ENCODE data around the gene RFNG.

The RFNG gene

GRCh38 chr17:82023447-82024241 is 28.0 kb downstream of the RFNG start:
- Histone ChIP-seq H3K36me3 (ENCODE audit: control insufficient read depth, insufficient read depth, low read length) (no peaks in the 10 kb centered on the region), H3K27me3 (replicated peaks; ENCODE audit: control insufficient read depth, insufficient read depth, low read length, poor library complexity, severe bottlenecking) (no peaks in the 10 kb centered on the region), H3K27ac (ENCODE audit: insufficient read depth, low read length, poor library complexity, severe bottlenecking) (no peak overlapping the region), H3K4me3 (ENCODE audit: insufficient read depth, low read depth, low read length, poor library complexity, severe bottlenecking) (peak overlapping the region; percentile 86), H3K4me1 (ENCODE audit: control insufficient read depth, insufficient read depth, low read length, poor library complexity, severe bottlenecking) (peaks cover 24% of the 10 kb centered on the region), H3K9me3 (ENCODE audit: control insufficient read depth, low read length) (no peaks in the 10 kb centered on the region)
- DNase-seq = peak in 1 of 3 donors; percentile 8

GRCh38 chr17:82022981-82023446 is 28.6 kb downstream of the RFNG start, which contains the start of gene LRRC45:
Gene LRRC45, plus strand, starts transcription at chr17:82023305. Its CDS starts 339 bp downstream, at chr17:82023644.
- no peaks in the 10 kb centered on the region for H3K27me3 ChIP-seq (replicated peaks; ENCODE audit: control insufficient read depth, insufficient read depth, low read length, poor library complexity, severe bottlenecking)
- peak; percentile 99 for DNase-seq
- H3K27ac ChIP-seq (ENCODE audit: insufficient read depth, low read length, poor library complexity, severe bottlenecking) = peak within 1 kb of the TSS; percentile 45
- peak within 1 kb of the TSS; percentile 86 for H3K4me3 ChIP-seq (ENCODE audit: insufficient read depth, low read depth, low read length, poor library complexity, severe bottlenecking)
- no peaks in the 10 kb centered on the region for H3K9me3 ChIP-seq (ENCODE audit: control insufficient read depth, low read length)
- peaks cover 24% of the 10 kb centered on the region for H3K4me1 ChIP-seq (ENCODE audit: control insufficient read depth, insufficient read depth, low read length, poor library complexity, severe bottlenecking)
- H3K36me3 ChIP-seq (ENCODE audit: control insufficient read depth, insufficient read depth, low read length) = peaks cover 3% of the 10 kb centered on the region

- peaks cover 24% of the 10 kb centered on the region for H3K4me1 ChIP-seq (ENCODE audit: control insufficient read depth, insufficient read depth, low read length, poor library complexity, severe bottlenecking)
- DNase-seq = no peak
- peak within 1 kb of the TSS; percentile 45 for H3K27ac ChIP-seq (ENCODE audit: insufficient read depth, low read length, poor library complexity, severe bottlenecking)
- no peaks in the 10 kb centered on the region for H3K9me3 ChIP-seq (ENCODE audit: control insufficient read depth, low read length)
- H3K4me3 ChIP-seq (ENCODE audit: insufficient read depth, low read depth, low read length, poor library complexity, severe bottlenecking) = peak within 1 kb of the TSS; percentile 86
- H3K27me3 ChIP-seq (replicated peaks; ENCODE audit: control insufficient read depth, insufficient read depth, low read length, poor library complexity, severe bottlenecking) = no peaks in the 10 kb centered on the region
- peaks cover 3% of the 10 kb centered on the region for H3K36me3 ChIP-seq (ENCODE audit: control insufficient read depth, insufficient read depth, low read length)
These were observed 29.2 kb downstream of the RFNG start, which contains the start of gene CENPX for GRCh38 chr17:82022310-82022980. Gene CENPX, minus strand, starts transcription at chr17:82022878. Its CDS starts 17 bp downstream, at chr17:82022861.

GRCh38 chr17:82021900-82022309 is 29.7 kb downstream of the RFNG start:
- peak overlapping the region; percentile 45 for H3K27ac ChIP-seq (ENCODE audit: insufficient read depth, low read length, poor library complexity, severe bottlenecking)

GRCh38 chr17:82021107-82021899 is 30.3 kb downstream of the RFNG start:
- Histone ChIP-seq H3K36me3 (ENCODE audit: control insufficient read depth, insufficient read depth, low read length) (peaks cover 3% of the 10 kb centered on the region), H3K27me3 (replicated peaks; ENCODE audit: control insufficient read depth, insufficient read depth, low read length, poor library complexity, severe bottlenecking) (no peaks in the 10 kb centered on the region), H3K4me3 (ENCODE audit: insufficient read depth, low read depth, low read length, poor library complexity, severe bottlenecking) (peak overlapping the region; percentile 85), H3K4me1 (ENCODE audit: control insufficient read depth, insufficient read depth, low read length, poor library complexity, severe bottlenecking) (peaks cover 24% of the 10 kb centered on the region), H3K27ac (ENCODE audit: insufficient read depth, low read length, poor library complexity, severe bottlenecking) (no peak overlapping the region), H3K9me3 (ENCODE audit: control insufficient read depth, low read length) (no peaks in the 10 kb centered on the region)
- DNase-seq = peak in 1 of 3 donors; percentile 27

More at GRCh38 chr17:82021900-82022309, 29.7 kb downstream of the RFNG start:
- Histone ChIP-seq H3K4me3 (ENCODE audit: insufficient read depth, low read depth, low read length, poor library complexity, severe bottlenecking) (peak overlapping the region; percentile 85), H3K4me1 (ENCODE audit: control insufficient read depth, insufficient read depth, low read length, poor library complexity, severe bottlenecking) (peaks cover 24% of the 10 kb centered on the region), H3K9me3 (ENCODE audit: control insufficient read depth, low read length) (no peaks in the 10 kb centered on the region), H3K27me3 (replicated peaks; ENCODE audit: control insufficient read depth, insufficient read depth, low read length, poor library complexity, severe bottlenecking) (no peaks in the 10 kb centered on the region), H3K36me3 (ENCODE audit: control insufficient read depth, insufficient read depth, low read length) (peaks cover 3% of the 10 kb centered on the region)
- DNase-seq = no peak

GRCh38 chr17:82020572-82021106 is 31.0 kb downstream of the RFNG start:
- Histone ChIP-seq H3K4me3 (ENCODE audit: insufficient read depth, low read depth, low read length, poor library complexity, severe bottlenecking) (no peak overlapping the region), H3K27ac (ENCODE audit: insufficient read depth, low read length, poor library complexity, severe bottlenecking) (no peak overlapping the region), H3K9me3 (ENCODE audit: control insufficient read depth, low read length) (no peaks in the 10 kb centered on the region), H3K27me3 (replicated peaks; ENCODE audit: control insufficient read depth, insufficient read depth, low read length, poor library complexity, severe bottlenecking) (no peaks in the 10 kb centered on the region), H3K4me1 (ENCODE audit: control insufficient read depth, insufficient read depth, low read length, poor library complexity, severe bottlenecking) (peaks cover 24% of the 10 kb centered on the region), H3K36me3 (ENCODE audit: control insufficient read depth, insufficient read depth, low read length) (peaks cover 3% of the 10 kb centered on the region)
- no peak for DNase-seq

- Histone ChIP-seq H3K4me3 (ENCODE audit: insufficient read depth, low read depth, low read length, poor library complexity, severe bottlenecking) (no peak overlapping the region), H3K9me3 (ENCODE audit: control insufficient read depth, low read length) (no peaks in the 10 kb centered on the region), H3K4me1 (ENCODE audit: control insufficient read depth, insufficient read depth, low read length, poor library complexity, severe bottlenecking) (peaks cover 24% of the 10 kb centered on the region), H3K27me3 (replicated peaks; ENCODE audit: control insufficient read depth, insufficient read depth, low read length, poor library complexity, severe bottlenecking) (no peaks in the 10 kb centered on the region), H3K36me3 (ENCODE audit: control insufficient read depth, insufficient read depth, low read length) (peaks cover 3% of the 10 kb centered on the region), H3K27ac (ENCODE audit: insufficient read depth, low read length, poor library complexity, severe bottlenecking) (no peak overlapping the region)
- DNase-seq = peak; percentile 20 to 48 (median 27)
These were observed 31.7 kb downstream of the RFNG start for GRCh38 chr17:82019690-82020571.

- peaks cover 3% of the 10 kb centered on the region for H3K36me3 ChIP-seq (ENCODE audit: control insufficient read depth, insufficient read depth, low read length)
- H3K4me1 ChIP-seq (ENCODE audit: control insufficient read depth, insufficient read depth, low read length, poor library complexity, severe bottlenecking) = peaks cover 21% of the 10 kb centered on the region
- no peak overlapping the region for H3K27ac ChIP-seq (ENCODE audit: insufficient read depth, low read length, poor library complexity, severe bottlenecking)
- no peaks in the 10 kb centered on the region for H3K27me3 ChIP-seq (replicated peaks; ENCODE audit: control insufficient read depth, insufficient read depth, low read length, poor library complexity, severe bottlenecking)
- no peak for DNase-seq
- no peaks in the 10 kb centered on the region for H3K9me3 ChIP-seq (ENCODE audit: control insufficient read depth, low read length)
- H3K4me3 ChIP-seq (ENCODE audit: insufficient read depth, low read depth, low read length, poor library complexity, severe bottlenecking) = no peak overlapping the region
These were observed 32.5 kb downstream of the RFNG start for GRCh38 chr17:82018989-82019689.

All from effector memory CD4-positive, alpha-beta T cell (primary cell).